Liver (tissue), 2 donors: Measurements from ENCODE around the gene DEFB124.
"Not testable (repeated sequence)": the region's sequence is repeated elsewhere in the genome, so short reads cannot be mapped to it uniquely, and the experiment has no call there.

Experiments
- CTCF ChIP-seq: fragments of 150-350 bp; IDR thresholded peaks from 2 replicates; pipeline ENCODE4 v1.5.1; 2017; ENCODE audit warnings: improper control_type of control experiment, low read depth, low read length; ENCODE audit not compliant: missing input control
- MAX ChIP-seq: IDR thresholded peaks from 2 replicates; pipeline ENCODE4 v1.6.1; 2016; ENCODE audit warnings: antibody characterized with exemption
- donor health status: healthy.

GRCh38 chr20:31427576-31427975, 47.4 kb downstream of the DEFB124 start:
- TF ChIP-seq CTCF, MAX: not testable (repeated sequence)
